ENCODE data around the gene OR10R2.

OR10R2 gene

DNA sequence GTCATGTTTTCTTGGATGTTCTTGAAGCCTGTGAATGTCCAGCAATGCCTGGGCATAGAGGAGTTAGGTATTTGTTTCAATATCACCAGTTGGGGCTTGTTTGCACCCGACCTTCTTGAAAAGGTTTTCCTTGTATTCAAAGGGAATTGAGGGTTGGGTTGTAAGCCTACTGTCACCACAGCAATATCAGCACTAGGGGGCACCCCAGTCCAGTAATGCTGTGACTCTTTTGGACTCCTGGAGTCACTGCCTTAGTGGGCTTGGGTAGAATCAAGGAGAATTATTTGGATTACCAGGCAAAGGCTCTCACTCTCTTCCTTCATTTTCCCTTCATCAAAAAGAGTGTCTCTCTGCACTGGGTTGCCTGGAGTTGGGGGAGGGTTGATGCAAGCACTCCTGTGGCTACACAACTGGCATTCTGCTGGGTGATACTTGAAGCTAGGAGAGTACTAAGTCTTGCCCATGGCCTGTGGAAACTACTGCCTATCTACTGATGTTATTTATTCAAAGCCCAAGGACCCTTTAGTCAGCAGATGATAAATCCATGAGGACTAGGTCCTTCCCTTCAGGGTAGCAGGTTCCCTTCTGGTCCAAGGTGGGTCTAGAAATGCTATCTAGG is 34.5 kb downstream of the OR10R2 start:
- no peaks in the 10 kb centered on the region for H3K9me3 Mint-ChIP-seq
- H3K27me3 Mint-ChIP-seq (ENCODE audit: low read depth): peaks cover 40% of the 10 kb centered on the region
- no peaks in the 10 kb centered on the region for H3K4me1 Mint-ChIP-seq (ENCODE audit: low read depth)
- no peak overlapping the region for H3K4me3 Mint-ChIP-seq
- H3K36me3 Mint-ChIP-seq (ENCODE audit: low read depth): no peaks in the 10 kb centered on the region
- no peak overlapping the region for H3K27ac Mint-ChIP-seq

DNA sequence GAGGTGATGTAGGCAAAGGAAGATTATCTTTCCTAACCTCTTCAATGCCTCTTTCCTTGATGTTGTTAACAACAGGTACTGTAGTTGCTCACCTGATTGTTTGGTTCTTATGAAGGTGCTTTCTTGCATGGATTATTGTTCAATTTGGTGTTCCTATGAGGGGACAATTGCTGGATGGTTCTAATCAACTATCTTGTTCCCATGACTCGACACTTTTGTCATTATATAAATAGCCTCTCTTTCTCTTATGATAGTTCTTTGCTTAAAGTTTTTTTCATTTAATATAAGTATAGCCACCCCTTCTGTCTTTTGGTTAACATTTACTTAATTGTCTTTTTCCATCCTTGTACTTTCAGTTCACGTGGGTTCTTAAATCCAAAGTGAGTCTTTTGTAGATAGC is 35.5 kb downstream of the OR10R2 start:
- H3K36me3 Mint-ChIP-seq (ENCODE audit: low read depth): no peaks in the 10 kb centered on the region
- no peaks in the 10 kb centered on the region for H3K4me1 Mint-ChIP-seq (ENCODE audit: low read depth)
- no peak overlapping the region for H3K4me3 Mint-ChIP-seq
- H3K27me3 Mint-ChIP-seq (ENCODE audit: low read depth): peaks cover 40% of the 10 kb centered on the region
- H3K27ac Mint-ChIP-seq: no peak overlapping the region
- H3K9me3 Mint-ChIP-seq: no peaks in the 10 kb centered on the region

DNA sequence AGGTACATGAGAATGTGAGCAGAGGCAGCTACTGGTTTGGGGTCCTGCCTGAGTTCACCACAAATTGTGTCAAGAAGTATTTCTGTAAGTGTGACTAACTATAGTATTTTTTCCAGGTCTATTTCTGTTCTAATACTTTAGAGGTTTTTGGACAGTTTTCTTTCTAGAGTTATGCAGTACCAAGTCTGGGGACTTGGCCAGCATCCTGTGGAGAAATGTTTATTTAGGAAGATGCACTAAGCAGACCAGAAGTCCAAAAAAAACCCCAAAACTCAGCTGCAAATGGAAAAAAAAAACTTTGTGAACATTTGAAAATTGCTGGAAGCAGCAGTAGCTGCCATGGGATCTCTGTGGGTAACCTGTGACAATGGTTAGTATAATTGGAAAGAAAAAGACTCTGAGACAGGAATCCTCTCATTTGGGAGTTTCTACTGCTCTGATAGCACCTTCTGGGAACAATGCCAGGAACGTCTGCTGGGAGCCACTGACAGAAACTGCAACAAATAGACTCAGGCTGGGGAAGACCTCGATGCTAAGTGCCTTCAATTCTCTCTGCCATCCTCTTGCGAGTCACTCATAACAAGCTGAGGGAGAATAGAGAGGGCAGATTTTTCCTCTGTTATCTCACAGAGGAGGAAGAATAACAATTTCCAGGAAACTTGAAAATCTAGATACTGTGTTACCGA is 37.6 kb downstream of the OR10R2 start:
- H3K4me3 Mint-ChIP-seq: no peak overlapping the region
- H3K4me1 Mint-ChIP-seq (ENCODE audit: low read depth): no peaks in the 10 kb centered on the region
- H3K27ac Mint-ChIP-seq: no peak overlapping the region
- no peaks in the 10 kb centered on the region for H3K9me3 Mint-ChIP-seq
- peaks cover 34% of the 10 kb centered on the region for H3K27me3 Mint-ChIP-seq (ENCODE audit: low read depth)
- no peaks in the 10 kb centered on the region for H3K36me3 Mint-ChIP-seq (ENCODE audit: low read depth)

DNA sequence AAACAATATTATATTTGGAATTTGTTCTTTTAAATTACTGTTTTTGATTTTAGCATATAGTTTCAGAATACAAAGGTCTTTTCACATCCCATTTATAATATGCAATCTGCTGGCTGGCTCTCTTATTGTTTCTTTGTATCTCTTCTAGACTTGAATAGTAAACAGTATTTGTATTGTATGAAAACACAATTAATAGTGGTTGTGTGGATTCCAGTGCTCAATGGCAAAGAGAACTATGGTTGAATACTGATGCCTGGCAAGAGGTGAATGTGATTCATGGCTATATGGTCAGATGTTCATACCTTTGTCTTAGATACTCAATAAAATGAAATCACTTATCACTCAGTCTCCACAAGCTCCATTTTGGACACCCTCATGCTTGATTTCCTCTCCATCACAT is 44.9 kb downstream of the OR10R2 start:
- Mint-ChIP-seq H3K27ac (no peak overlapping the region), H3K9me3 (no peaks in the 10 kb centered on the region), H3K4me1 (ENCODE audit: low read depth) (no peaks in the 10 kb centered on the region), H3K36me3 (ENCODE audit: low read depth) (no peaks in the 10 kb centered on the region), H3K4me3 (no peak overlapping the region), H3K27me3 (ENCODE audit: low read depth) (no peaks in the 10 kb centered on the region)

DNA sequence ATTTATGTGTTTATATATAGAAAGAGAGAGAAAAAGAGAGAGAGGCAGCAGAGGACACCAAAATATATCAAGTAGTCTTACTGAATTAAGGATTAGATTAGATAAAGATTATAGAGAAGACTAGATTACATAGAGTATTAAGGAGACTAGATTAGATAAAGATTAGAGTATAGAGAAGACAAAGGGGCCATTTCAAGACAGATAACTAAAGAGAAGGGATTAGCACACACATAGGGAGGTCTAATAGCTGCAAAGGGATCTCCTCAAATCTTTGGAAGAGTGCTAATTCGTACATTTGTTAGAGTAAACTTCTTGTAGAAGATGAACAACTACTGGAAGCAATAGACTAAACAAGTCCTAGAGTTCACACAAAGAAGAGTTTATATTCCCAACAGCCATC is 48.0 kb downstream of the OR10R2 start:
- peaks cover 6% of the 10 kb centered on the region for H3K9me3 Mint-ChIP-seq
- no peak overlapping the region for H3K4me3 Mint-ChIP-seq
- H3K4me1 Mint-ChIP-seq (ENCODE audit: low read depth): no peaks in the 10 kb centered on the region
- no peaks in the 10 kb centered on the region for H3K36me3 Mint-ChIP-seq (ENCODE audit: low read depth)
- no peak overlapping the region for H3K27ac Mint-ChIP-seq
- H3K27me3 Mint-ChIP-seq (ENCODE audit: low read depth): peaks cover 10% of the 10 kb centered on the region

DNA sequence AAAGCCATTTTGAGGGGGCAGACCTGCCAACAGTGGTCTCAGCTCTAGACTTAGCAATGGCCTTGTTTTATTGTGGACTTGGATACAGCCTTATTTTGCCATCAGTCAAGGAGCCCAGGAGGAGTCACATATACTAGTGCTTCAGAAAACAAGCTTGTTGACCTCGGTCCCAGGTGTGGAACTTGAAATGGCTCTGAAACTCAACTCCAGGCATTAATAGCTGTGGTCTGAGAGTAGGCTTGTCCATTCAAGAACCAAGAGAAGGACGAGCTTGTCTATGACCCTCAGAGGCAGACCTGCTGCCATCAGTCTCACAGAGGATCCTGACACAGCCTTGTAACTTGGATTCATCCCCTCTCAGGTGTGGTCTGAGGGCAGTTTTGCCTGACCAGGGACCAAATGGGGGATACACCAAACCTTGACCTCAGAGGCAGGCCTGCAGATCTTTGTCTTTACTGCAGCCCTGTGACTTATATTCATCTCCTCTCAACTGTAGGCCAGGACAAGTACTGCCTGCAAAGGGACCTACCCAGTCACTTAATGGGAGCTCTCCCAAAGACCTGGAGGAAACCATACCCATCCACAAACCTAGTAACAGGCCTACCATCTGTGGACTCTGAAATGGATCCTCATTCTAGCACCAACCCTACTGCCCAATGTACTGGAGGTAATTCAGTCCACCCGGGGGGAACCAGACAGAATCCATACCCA is 49.1 kb downstream of the OR10R2 start:
- Mint-ChIP-seq H3K4me3 (no peak overlapping the region), H3K36me3 (ENCODE audit: low read depth) (no peaks in the 10 kb centered on the region), H3K27ac (no peak overlapping the region), H3K9me3 (peaks cover 6% of the 10 kb centered on the region), H3K4me1 (ENCODE audit: low read depth) (no peaks in the 10 kb centered on the region), H3K27me3 (ENCODE audit: low read depth) (peaks cover 10% of the 10 kb centered on the region)

DNA sequence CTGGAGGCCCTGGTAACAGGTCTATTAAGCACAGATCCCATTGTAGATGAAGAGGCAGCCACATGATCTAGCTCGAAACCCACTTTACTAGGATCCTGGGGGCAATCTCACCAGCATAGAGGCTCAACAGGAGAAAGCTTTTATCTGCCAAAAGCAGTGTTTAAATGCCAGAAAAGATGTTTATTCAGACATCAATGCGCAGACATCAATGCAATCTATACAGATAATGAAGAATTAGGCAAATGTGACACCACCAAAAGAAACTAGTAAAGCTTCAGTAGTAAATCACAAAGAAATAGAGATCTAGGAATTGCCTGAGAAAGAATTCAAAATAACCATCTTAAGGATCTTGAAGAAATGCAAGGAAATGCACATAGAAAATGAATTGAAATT is 49.6 kb downstream of the OR10R2 start:
- H3K27ac Mint-ChIP-seq: no peak overlapping the region
- H3K4me1 Mint-ChIP-seq (ENCODE audit: low read depth): no peaks in the 10 kb centered on the region
- no peaks in the 10 kb centered on the region for H3K36me3 Mint-ChIP-seq (ENCODE audit: low read depth)
- H3K27me3 Mint-ChIP-seq (ENCODE audit: low read depth): peaks cover 10% of the 10 kb centered on the region
- H3K9me3 Mint-ChIP-seq: peaks cover 6% of the 10 kb centered on the region
- no peak overlapping the region for H3K4me3 Mint-ChIP-seq

DNA sequence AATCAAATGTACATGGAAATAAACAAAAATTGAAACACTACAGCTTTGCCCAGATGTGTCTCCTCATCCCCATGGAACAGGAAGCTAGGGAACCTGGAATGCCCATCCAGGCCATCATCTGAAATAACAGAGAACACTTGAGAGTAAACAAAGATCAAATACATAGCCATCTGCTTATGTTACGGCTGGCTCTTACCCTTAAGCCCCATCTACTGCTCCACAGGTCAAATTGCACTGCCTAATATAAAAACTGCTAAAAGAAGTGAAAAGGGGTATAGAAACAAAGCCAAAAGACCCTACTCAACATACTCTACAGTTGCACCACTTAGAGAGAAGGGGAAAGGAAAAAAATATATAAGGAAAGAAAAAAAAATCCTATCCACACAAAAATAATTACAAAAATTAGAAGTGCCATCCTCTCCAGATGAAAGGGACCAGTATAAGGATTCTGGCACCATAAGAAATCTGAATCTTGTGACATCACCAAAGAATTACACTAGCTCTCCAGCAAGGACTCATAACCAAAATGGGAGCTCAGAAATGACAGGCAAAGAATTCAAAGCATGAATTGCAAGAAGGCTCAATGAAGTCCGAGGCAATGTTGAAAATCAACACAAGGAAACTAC is 55.3 kb downstream of the OR10R2 start:
- no peaks in the 10 kb centered on the region for H3K36me3 Mint-ChIP-seq (ENCODE audit: low read depth)
- no peak overlapping the region for H3K27ac Mint-ChIP-seq
- H3K4me3 Mint-ChIP-seq: no peak overlapping the region
- H3K27me3 Mint-ChIP-seq (ENCODE audit: low read depth): peaks cover 15% of the 10 kb centered on the region
- no peaks in the 10 kb centered on the region for H3K4me1 Mint-ChIP-seq (ENCODE audit: low read depth)
- H3K9me3 Mint-ChIP-seq: peaks cover 22% of the 10 kb centered on the region

All from T-helper 1 cell treated with Interleukin-12 subunit alpha and Interleukin-12 subunit beta and Interleukin-4 antibody, amounts not matched to agents 30 μg/mL and 1 μg/mL, for 36 hours (primary cell).